PC-9 (cell line): ENCODE data around the gene CD1B. TPM values are rescaled to one million over a fixed set of nuclear protein-coding genes. Genes with fewer than 3 reads are reported as not detected.

Experiments used
- BruUV-seq: library from RNA; stranded (reverse); fragments of 400-500 nt; replicated peaks from 2 replicates; lab custom pipeline; 2021; lab: Mats Ljungman, UMichigan
- CTCF ChIA-PET: fragments of 300-600 bp; sonication (Branson Sonifier 250); formaldehyde crosslinking; loops from one replicate; lab custom pipeline; 2022; ENCODE audit warnings: antibody characterized with exemption; lab: Charles Lee
- POLR2A ChIA-PET: fragments of 300-600 bp; sonication (Branson Sonifier 250); formaldehyde crosslinking; loops from one replicate; lab custom pipeline; 2022; ENCODE audit warnings: antibody characterized with exemption; ENCODE audit not compliant: unreplicated experiment; lab: Charles Lee
- DNase-seq, 2 experiments: peaks; one replicate each; pipeline versions ENCODE4 v3.0.0 to v3.0.0-alpha.2; 2015 to 2022; ENCODE audit warnings: mixed read lengths in 1 of 2
- H2AFZ ChIP-seq: fragments of 200-600 bp; sonication (generic); 2 replicates; pipeline ENCODE4 v1.8.1; 2017; ENCODE audit warnings: antibody characterized with exemption
- H3F3A ChIP-seq: fragments of 200-600 bp; sonication (generic); 2 replicates; pipeline ENCODE4 v1.8.1; 2017; ENCODE audit warnings: antibody characterized with exemption, mild to moderate bottlenecking, low read depth; ENCODE audit not compliant: insufficient read depth
- H3K27ac ChIP-seq: fragments of 200-600 bp; sonication (generic); 2 replicates; pipeline ENCODE4 v1.6.1; 2016; ENCODE audit warnings: mixed run types
- H3K27me3 ChIP-seq: fragments of 200-600 bp; sonication (generic); 2 replicates; pipeline ENCODE4 v1.6.1; 2016; ENCODE audit warnings: low read depth, mixed run types; ENCODE audit not compliant: insufficient read depth
- H3K36me3 ChIP-seq: fragments of 200-600 bp; sonication (generic); 2 replicates; pipeline ENCODE4 v1.6.1; 2016; ENCODE audit warnings: low read depth, mixed run types
- H3K4me1 ChIP-seq: fragments of 200-600 bp; sonication (generic); replicated peaks from 2 replicates; pipeline ENCODE4 v1.6.1; 2016; ENCODE audit warnings: mixed run types; ENCODE audit not compliant: insufficient read depth
- H3K4me2 ChIP-seq: fragments of 200-600 bp; sonication (generic); 2 replicates; pipeline ENCODE4 v1.6.1; 2017; ENCODE audit warnings: mixed run types
- H3K4me3 ChIP-seq: fragments of 200-600 bp; sonication (generic); 2 replicates; pipeline ENCODE4 v1.6.1; 2016; ENCODE audit warnings: mixed run types
- H3K79me2 ChIP-seq: fragments of 200-600 bp; sonication (generic); 2 replicates; pipeline ENCODE4 v1.6.1; 2017; ENCODE audit warnings: low read depth, mixed run types
- H3K9me2 ChIP-seq: fragments of 200-600 bp; sonication (generic); 2 replicates; pipeline ENCODE4 v1.8.1; 2017; ENCODE audit warnings: mild to moderate bottlenecking; ENCODE audit not compliant: insufficient read depth
- H3K9me3 ChIP-seq: fragments of 200-600 bp; sonication (generic); 2 replicates; pipeline ENCODE4 v1.8.1; 2016; ENCODE audit warnings: low read depth; ENCODE audit not compliant: insufficient read depth
- H4K20me1 ChIP-seq: fragments of 200-600 bp; sonication (generic); 2 replicates; pipeline ENCODE4 v1.8.1; 2017; ENCODE audit not compliant: insufficient read depth
- EZH2 ChIP-seq: fragments of 200-600 bp; sonication (generic); IDR thresholded peaks from 2 replicates; pipeline ENCODE4 v1.8.0; 2017; ENCODE audit warnings: antibody characterized with exemption, low read depth
- intact Hi-C: fragments of 100-400 bp; cut with micrococcal nuclease; formaldehyde crosslinking; loops from one replicate; pipeline ENCODE4 v1.10.0; 2022; ENCODE audit not compliant: unreplicated experiment
- total RNA-seq: library from RNA; stranded (reverse); gene quantifications from 2 replicates; pipeline ENCODE4 v1.2.3, GENCODE V29; 2021
- TF ChIP-seq, protein P1 (sequence below): fragments of 200-600 bp; sonication (generic); conservative IDR thresholded peaks from 2 replicates; pipeline ENCODE4 v1.6.1; 2017; ENCODE audit warnings: mixed run types, antibody characterized with exemption, mild to moderate bottlenecking, moderate library complexity

Gene CD1B
- total RNA-seq, 1 experiment from 2014 or later: not detected

GRCh38 chr1:158286941-158287346, 44.4 kb downstream of the CD1B start:
- BruUV-seq: no TSS peak
- H3K4me1 ChIP-seq: no peaks in the 10 kb centered on the region
- TF ChIP-seq, protein P1, sequence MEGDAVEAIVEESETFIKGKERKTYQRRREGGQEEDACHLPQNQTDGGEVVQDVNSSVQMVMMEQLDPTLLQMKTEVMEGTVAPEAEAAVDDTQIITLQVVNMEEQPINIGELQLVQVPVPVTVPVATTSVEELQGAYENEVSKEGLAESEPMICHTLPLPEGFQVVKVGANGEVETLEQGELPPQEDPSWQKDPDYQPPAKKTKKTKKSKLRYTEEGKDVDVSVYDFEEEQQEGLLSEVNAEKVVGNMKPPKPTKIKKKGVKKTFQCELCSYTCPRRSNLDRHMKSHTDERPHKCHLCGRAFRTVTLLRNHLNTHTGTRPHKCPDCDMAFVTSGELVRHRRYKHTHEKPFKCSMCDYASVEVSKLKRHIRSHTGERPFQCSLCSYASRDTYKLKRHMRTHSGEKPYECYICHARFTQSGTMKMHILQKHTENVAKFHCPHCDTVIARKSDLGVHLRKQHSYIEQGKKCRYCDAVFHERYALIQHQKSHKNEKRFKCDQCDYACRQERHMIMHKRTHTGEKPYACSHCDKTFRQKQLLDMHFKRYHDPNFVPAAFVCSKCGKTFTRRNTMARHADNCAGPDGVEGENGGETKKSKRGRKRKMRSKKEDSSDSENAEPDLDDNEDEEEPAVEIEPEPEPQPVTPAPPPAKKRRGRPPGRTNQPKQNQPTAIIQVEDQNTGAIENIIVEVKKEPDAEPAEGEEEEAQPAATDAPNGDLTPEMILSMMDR: no peak
- no peak for TF ChIP-seq EZH2
- DNase-seq: no peak
- no peak overlapping the region for H3K4me3 ChIP-seq
- no peaks in the 10 kb centered on the region for H4K20me1 ChIP-seq
- no peak overlapping the region for H3K27ac ChIP-seq
- no peaks in the 10 kb centered on the region for H3K9me2 ChIP-seq
- ChIA-PET POLR2A (no interaction called here), CTCF (no interaction called here)
- H3K27me3 ChIP-seq: no peaks in the 10 kb centered on the region
- intact Hi-C loops: no loop called here
- no peaks in the 10 kb centered on the region for H3F3A ChIP-seq
- H3K79me2 ChIP-seq: no peaks in the 10 kb centered on the region
- H3K36me3 ChIP-seq: no peaks in the 10 kb centered on the region
- no peak overlapping the region for H2AFZ ChIP-seq
- no peak overlapping the region for H3K4me2 ChIP-seq
- no peaks in the 10 kb centered on the region for H3K9me3 ChIP-seq

DNA sequence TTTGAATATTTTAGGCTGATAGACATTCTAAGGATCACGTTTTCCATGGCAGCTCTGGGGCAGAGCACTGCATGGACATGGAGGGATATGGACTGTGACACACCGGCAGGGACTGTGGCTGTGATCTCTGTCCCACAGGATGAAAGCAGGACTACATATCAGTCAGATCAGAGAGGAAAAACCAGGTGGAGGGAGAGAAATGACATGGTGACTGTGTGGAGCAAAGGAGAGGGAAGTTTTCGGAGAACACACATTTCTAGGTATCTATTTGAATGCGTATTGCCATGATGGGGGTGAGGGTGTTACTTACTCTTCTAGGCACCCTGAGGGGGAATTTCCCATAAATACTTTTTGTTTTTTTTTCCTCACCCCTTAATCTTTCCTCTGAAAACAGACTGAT, 44.8 kb downstream of the CD1B start:
- no peaks in the 10 kb centered on the region for H3K9me3 ChIP-seq

GRCh38 chr1:158285756-158286241, 45.5 kb downstream of the CD1B start:
- ChIA-PET CTCF (no interaction called here), POLR2A (no interaction called here)
- Histone ChIP-seq H3K4me3 (no peak overlapping the region), H4K20me1 (no peaks in the 10 kb centered on the region), H3K4me2 (no peak overlapping the region), H3K36me3 (no peaks in the 10 kb centered on the region), H3K9me3 (no peaks in the 10 kb centered on the region), H3K4me1 (no peaks in the 10 kb centered on the region), H3K27me3 (no peaks in the 10 kb centered on the region), H2AFZ (no peak overlapping the region), H3K27ac (no peak overlapping the region), H3F3A (no peaks in the 10 kb centered on the region), H3K79me2 (no peaks in the 10 kb centered on the region), H3K9me2 (no peaks in the 10 kb centered on the region)
- no peak for TF ChIP-seq EZH2
- TF ChIP-seq, protein P1: no peak
- no peak for DNase-seq
- BruUV-seq: no TSS peak
- intact Hi-C loops: no loop called here

More for the DNA sequence above, 44.8 kb downstream of the CD1B start:
- Histone ChIP-seq H3K4me1 (no peaks in the 10 kb centered on the region), H3K79me2 (no peaks in the 10 kb centered on the region), H4K20me1 (no peaks in the 10 kb centered on the region), H3K27ac (no peak overlapping the region), H3K36me3 (no peaks in the 10 kb centered on the region), H3F3A (no peaks in the 10 kb centered on the region), H3K4me3 (no peak overlapping the region), H3K27me3 (no peaks in the 10 kb centered on the region), H3K4me2 (no peak overlapping the region), H2AFZ (no peak overlapping the region), H3K9me2 (no peaks in the 10 kb centered on the region)
- ChIA-PET CTCF (no interaction called here), POLR2A (no interaction called here)
- no TSS peak for BruUV-seq
- TF ChIP-seq, protein P1: no peak
- TF ChIP-seq EZH2: no peak
- intact Hi-C loops: no loop called here
- DNase-seq: no peak
